Type B pancreatic cell (in vitro differentiated cells): ENCODE measurements around the gene FOXE1. TPM values are rescaled to one million over a fixed set of nuclear protein-coding genes. Genes with fewer than 3 reads are reported as not detected.

Experiments
- DNase-seq: peaks from one replicate; pipeline ENCODE4 v3.0.0; 2021; ENCODE audit warnings: mixed read lengths; ENCODE audit not compliant: unreplicated experiment; ENCODE audit errors: extremely low spot score
- H3K27ac Mint-ChIP-seq: 2 replicates; pipeline ENCODE4 v1.8.0; 2021; ENCODE audit warnings: mild to moderate bottlenecking, mixed read lengths
- H3K27me3 Mint-ChIP-seq: 2 replicates; pipeline ENCODE4 v1.8.0; 2021; ENCODE audit warnings: mixed read lengths
- H3K36me3 Mint-ChIP-seq: 2 replicates; pipeline ENCODE4 v1.8.0; 2021; ENCODE audit warnings: mixed read lengths
- H3K4me1 Mint-ChIP-seq: one replicate; pipeline ENCODE4 v1.8.0; 2021; ENCODE audit warnings: mixed read lengths; ENCODE audit not compliant: unreplicated experiment
- H3K4me3 Mint-ChIP-seq: 2 replicates; pipeline ENCODE4 v1.8.0; 2021; ENCODE audit warnings: mild to moderate bottlenecking, mixed read lengths
- H3K9me3 Mint-ChIP-seq: 2 replicates; pipeline ENCODE4 v1.8.0; 2021; ENCODE audit warnings: mixed read lengths
- total RNA-seq: library from RNA; stranded (reverse); gene quantifications from 2 replicates; pipeline ENCODE4 v1.2.1, GENCODE V29; 2021; ENCODE audit warnings: low replicate concordance
- TF ChIP-seq, protein P1 (sequence below): fragments of 200-600 bp; sonication (generic); conservative IDR thresholded peaks from 2 replicates; pipeline ENCODE4 v1.5.0; 2021; ENCODE audit warnings: antibody characterized with exemption, mild to moderate bottlenecking

Gene FOXE1
- total RNA-seq, 1 donor from 2014 or later, result 4.2 TPM

GRCh38 chr9:97895211-97895610, 42.2 kb downstream of the FOXE1 start:
- Mint-ChIP-seq H3K27ac (no peak overlapping the region), H3K27me3 (peaks cover 17% of the 10 kb centered on the region), H3K9me3 (peaks cover 16% of the 10 kb centered on the region), H3K4me3 (no peak overlapping the region), H3K36me3 (peaks cover 3% of the 10 kb centered on the region), H3K4me1 (no peaks in the 10 kb centered on the region)
- TF ChIP-seq, protein P1, sequence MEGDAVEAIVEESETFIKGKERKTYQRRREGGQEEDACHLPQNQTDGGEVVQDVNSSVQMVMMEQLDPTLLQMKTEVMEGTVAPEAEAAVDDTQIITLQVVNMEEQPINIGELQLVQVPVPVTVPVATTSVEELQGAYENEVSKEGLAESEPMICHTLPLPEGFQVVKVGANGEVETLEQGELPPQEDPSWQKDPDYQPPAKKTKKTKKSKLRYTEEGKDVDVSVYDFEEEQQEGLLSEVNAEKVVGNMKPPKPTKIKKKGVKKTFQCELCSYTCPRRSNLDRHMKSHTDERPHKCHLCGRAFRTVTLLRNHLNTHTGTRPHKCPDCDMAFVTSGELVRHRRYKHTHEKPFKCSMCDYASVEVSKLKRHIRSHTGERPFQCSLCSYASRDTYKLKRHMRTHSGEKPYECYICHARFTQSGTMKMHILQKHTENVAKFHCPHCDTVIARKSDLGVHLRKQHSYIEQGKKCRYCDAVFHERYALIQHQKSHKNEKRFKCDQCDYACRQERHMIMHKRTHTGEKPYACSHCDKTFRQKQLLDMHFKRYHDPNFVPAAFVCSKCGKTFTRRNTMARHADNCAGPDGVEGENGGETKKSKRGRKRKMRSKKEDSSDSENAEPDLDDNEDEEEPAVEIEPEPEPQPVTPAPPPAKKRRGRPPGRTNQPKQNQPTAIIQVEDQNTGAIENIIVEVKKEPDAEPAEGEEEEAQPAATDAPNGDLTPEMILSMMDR, result no peak
- no peak for DNase-seq

- H3K4me1 Mint-ChIP-seq, result no peaks in the 10 kb centered on the region
- TF ChIP-seq, protein P1, result no peak
Measured at GRCh38 chr9:97895695-97896332, 42.8 kb downstream of the FOXE1 start.

DNA sequence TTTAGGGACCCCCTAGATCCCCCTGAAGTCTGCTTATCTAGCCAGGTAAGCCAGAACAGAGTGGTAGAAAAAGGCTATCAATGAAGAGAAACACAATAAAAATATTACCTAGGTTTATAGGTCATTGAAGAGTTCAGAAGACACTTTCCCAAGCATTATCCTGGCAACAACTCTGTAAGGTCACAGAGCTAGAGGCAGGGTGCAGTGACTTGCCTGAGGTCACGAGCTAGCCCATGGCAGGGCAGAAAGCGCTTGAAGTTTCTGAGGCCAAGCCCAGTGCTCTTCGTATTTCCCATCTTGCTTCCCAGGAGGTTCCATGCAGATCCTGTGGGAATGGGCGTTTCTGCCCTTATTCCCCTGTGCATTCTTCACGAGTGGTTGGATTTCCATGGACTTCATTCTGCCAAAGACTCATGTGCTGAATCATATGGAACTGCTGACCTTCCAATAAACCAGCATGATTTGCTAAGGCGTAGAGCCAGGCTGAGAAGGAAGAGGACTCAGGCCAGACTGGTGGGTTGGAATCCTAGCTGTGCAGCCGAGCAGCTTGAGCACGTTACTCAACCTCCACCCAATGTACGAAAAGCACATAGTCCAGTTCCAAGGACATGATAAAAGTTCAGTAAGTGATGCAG, 47.2 kb downstream of the FOXE1 start:
- no peaks in the 10 kb centered on the region for H3K4me1 Mint-ChIP-seq
- DNase-seq, result no peak
- H3K4me3 Mint-ChIP-seq, result no peak overlapping the region
- no peak overlapping the region for H3K27ac Mint-ChIP-seq
- TF ChIP-seq, protein P1, result no peak
- H3K9me3 Mint-ChIP-seq, result no peaks in the 10 kb centered on the region
- peaks cover 16% of the 10 kb centered on the region for H3K36me3 Mint-ChIP-seq
- H3K27me3 Mint-ChIP-seq, result no peaks in the 10 kb centered on the region

More at GRCh38 chr9:97895695-97896332, 42.8 kb downstream of the FOXE1 start:
- Mint-ChIP-seq H3K27ac (no peak overlapping the region), H3K9me3 (peaks cover 16% of the 10 kb centered on the region), H3K27me3 (peaks cover 14% of the 10 kb centered on the region), H3K4me3 (no peak overlapping the region), H3K36me3 (peaks cover 3% of the 10 kb centered on the region)
- no peak for DNase-seq

DNA sequence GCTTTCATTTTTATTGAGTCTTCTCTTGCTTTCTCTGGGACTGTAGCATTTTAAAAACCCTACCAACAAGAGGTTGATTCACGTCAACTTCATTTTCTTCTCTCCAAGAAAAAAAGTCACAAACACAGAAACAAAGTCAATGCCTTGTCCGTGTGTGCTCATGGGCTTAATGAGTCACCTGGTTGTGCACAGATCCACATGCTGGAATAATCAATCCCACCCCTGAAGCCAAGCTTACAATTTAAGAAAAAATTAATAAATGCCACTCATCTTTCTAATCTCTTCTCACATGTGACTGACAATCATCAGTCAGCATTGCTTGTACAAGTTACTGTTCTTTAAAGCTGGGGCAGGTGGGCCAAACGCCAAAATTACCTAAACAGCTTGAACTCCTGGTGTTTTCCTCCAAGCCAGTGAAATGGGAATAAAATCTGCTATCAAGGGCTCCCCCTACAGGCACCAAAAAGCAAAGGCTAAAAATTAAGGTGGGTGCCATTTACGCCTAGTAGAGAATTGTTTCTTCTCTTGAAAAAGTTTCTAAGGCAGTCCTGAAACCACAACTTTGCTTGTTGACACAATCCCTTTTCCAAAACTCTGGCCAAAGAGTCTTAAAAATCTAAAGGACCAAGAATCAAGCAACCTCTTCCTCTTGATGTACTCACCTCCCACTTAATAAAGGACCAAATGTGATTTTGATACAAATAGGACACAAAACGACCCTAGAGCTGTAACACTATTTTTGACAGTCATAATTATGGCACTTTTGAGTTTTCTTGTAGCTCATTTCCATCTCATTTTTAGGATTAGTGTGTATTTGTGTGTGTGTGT, 47.9 kb downstream of the FOXE1 start:
- no peak for DNase-seq
- TF ChIP-seq, protein P1, result peak; percentile 82
- Mint-ChIP-seq H3K36me3 (peaks cover 16% of the 10 kb centered on the region), H3K27ac (no peak overlapping the region), H3K4me3 (no peak overlapping the region), H3K4me1 (no peaks in the 10 kb centered on the region), H3K27me3 (no peaks in the 10 kb centered on the region), H3K9me3 (no peaks in the 10 kb centered on the region)

- DNase-seq, result no peak
- H3K4me3 Mint-ChIP-seq, result no peak overlapping the region
- H3K27ac Mint-ChIP-seq, result no peak overlapping the region
- no peaks in the 10 kb centered on the region for H3K9me3 Mint-ChIP-seq
- H3K27me3 Mint-ChIP-seq, result no peaks in the 10 kb centered on the region
- TF ChIP-seq, protein P1, result no peak
- peaks cover 23% of the 10 kb centered on the region for H3K36me3 Mint-ChIP-seq
- H3K4me1 Mint-ChIP-seq, result no peaks in the 10 kb centered on the region
Measured at GRCh38 chr9:97903177-97903576, 50.2 kb downstream of the FOXE1 start.
